ENCODE data around the gene TCF7.

Gene TCF7

GRCh38 chr5:134178096-134178419, 63.6 kb downstream of the TCF7 start:
- DNase-seq (ENCODE audit: low spot score) = no peak

- no peak for DNase-seq (ENCODE audit: low spot score)
Observed at GRCh38 chr5:134183481-134183880, 69.0 kb downstream of the TCF7 start.

GRCh38 chr5:134184155-134185135, 70.0 kb downstream of the TCF7 start:
- DNase-seq (ENCODE audit: low spot score) = peak; percentile 79

GRCh38 chr5:134188092-134188491, 73.6 kb downstream of the TCF7 start:
- no peak for DNase-seq (ENCODE audit: low spot score)

GRCh38 chr5:134189031-134189430, 74.5 kb downstream of the TCF7 start:
- no peak for DNase-seq (ENCODE audit: low spot score)

GRCh38 chr5:134195666-134196065, 81.2 kb downstream of the TCF7 start:
- DNase-seq (ENCODE audit: low spot score) = no peak

Data from HuH-7 (cell line).